ENCODE measurements around the gene R3HDM1.

DNA sequence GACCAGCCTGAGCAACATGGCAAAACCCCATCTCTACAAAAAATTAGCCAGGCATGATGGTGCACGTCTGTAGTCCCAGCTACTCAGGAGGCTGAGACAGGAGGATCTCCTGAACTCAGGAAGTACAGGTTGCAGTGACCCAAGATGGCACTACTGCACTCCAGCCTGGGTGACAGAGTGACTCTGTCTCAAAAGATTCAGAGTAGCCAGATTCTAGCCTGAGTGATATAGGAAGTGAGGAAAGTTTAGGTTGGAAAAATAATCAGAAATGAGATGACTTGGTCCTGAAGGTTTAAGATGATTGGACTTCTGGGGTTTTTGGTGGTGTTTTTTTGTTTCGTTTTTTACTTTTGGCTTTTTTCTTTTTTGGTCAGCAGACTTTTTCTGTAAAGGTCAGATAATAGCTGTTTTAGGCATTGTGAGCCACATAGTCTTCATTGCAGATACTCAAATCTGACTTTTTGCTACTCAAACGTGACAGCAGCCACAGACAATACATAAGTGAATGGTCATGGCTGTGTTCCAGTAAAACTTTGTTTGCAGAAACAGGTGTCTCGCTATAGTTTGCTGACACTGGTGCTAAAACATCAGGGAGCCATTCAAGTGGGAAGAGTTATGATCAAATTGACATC lies 106.3 kb downstream of the R3HDM1 start:
- TF ChIP-seq POLR2A (IDR thresholded peaks at IDR 0.05): no peak
- no peak for TF ChIP-seq CTCF (IDR thresholded peaks at IDR 0.05)

Data from lower leg skin (tissue), 3 donors.